Measurements from ENCODE around the gene CDC42EP4. TPM values are rescaled to one million over a fixed set of nuclear protein-coding genes. Genes with fewer than 3 reads are reported as not detected.

CDC42EP4 gene
- total RNA-seq, 1 donor from 2014 or later, result 124 TPM

DNA sequence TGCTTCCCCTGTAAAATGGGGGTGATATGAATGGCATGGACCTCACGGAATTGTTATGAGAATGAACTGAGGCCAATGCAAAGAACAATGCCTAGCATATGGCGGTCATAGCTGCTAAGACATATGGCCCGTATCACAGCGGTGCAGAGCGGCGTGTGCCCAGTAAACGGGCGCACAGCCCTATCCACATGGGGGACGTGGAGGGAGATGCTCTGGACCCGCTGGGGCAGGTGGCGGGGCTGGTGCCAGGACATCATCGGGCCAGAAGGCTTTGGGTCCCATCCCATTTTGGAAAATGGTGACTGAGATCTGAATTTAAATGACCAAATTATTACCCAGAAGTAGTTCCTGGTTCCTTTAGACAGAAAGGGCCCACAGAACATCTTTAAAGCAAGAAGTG, 31.6 kb downstream of the CDC42EP4 start:
- no peaks in the 10 kb centered on the region for H3K36me3 Mint-ChIP-seq (ENCODE audit: unreplicated experiment)
- peaks cover 3% of the 10 kb centered on the region for H3K27me3 Mint-ChIP-seq (ENCODE audit: unreplicated experiment)
- H3K4me3 Mint-ChIP-seq (ENCODE audit: unreplicated experiment), result no peak overlapping the region
- peaks cover 11% of the 10 kb centered on the region for H3K9me3 Mint-ChIP-seq (ENCODE audit: unreplicated experiment)
- TF ChIP-seq, protein P1, sequence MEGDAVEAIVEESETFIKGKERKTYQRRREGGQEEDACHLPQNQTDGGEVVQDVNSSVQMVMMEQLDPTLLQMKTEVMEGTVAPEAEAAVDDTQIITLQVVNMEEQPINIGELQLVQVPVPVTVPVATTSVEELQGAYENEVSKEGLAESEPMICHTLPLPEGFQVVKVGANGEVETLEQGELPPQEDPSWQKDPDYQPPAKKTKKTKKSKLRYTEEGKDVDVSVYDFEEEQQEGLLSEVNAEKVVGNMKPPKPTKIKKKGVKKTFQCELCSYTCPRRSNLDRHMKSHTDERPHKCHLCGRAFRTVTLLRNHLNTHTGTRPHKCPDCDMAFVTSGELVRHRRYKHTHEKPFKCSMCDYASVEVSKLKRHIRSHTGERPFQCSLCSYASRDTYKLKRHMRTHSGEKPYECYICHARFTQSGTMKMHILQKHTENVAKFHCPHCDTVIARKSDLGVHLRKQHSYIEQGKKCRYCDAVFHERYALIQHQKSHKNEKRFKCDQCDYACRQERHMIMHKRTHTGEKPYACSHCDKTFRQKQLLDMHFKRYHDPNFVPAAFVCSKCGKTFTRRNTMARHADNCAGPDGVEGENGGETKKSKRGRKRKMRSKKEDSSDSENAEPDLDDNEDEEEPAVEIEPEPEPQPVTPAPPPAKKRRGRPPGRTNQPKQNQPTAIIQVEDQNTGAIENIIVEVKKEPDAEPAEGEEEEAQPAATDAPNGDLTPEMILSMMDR (IDR thresholded peaks at IDR 0.05; ENCODE audit: partially characterized antibody, unreplicated experiment), result no peak
- no peak for DNase-seq
- H3K27ac Mint-ChIP-seq (ENCODE audit: unreplicated experiment), result no peak overlapping the region
- H3K4me1 Mint-ChIP-seq (ENCODE audit: low read depth, unreplicated experiment), result peaks cover 33% of the 10 kb centered on the region

DNA sequence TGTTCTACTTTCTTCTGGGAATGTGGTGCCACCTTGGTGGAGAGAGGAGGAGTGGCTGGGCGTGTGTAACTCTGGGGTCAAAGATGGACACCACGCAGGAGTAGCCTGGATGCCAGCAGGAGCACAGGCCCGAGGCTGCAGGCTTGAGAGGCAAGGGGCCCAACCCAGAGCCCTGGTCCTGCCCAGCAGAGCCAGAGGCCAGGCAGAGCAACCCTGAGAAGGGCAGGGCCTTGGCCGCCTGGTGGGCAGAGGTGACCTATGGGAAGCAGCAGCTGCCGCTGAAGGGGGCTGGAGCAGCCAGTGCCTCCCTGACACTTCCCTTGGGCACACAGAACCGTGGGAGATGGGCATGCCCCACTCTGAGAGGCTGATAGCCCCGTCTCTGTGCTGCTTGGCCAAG, 32.1 kb downstream of the CDC42EP4 start:
- DNase-seq, result no peak
- H3K27ac Mint-ChIP-seq (ENCODE audit: unreplicated experiment), result peak overlapping the region; percentile 15
- no peak overlapping the region for H3K4me3 Mint-ChIP-seq (ENCODE audit: unreplicated experiment)
- H3K9me3 Mint-ChIP-seq (ENCODE audit: unreplicated experiment), result peaks cover 11% of the 10 kb centered on the region
- TF ChIP-seq, protein P1 (IDR thresholded peaks at IDR 0.05; ENCODE audit: partially characterized antibody, unreplicated experiment), result no peak
- peaks cover 33% of the 10 kb centered on the region for H3K4me1 Mint-ChIP-seq (ENCODE audit: low read depth, unreplicated experiment)
- H3K36me3 Mint-ChIP-seq (ENCODE audit: unreplicated experiment), result no peaks in the 10 kb centered on the region
- H3K27me3 Mint-ChIP-seq (ENCODE audit: unreplicated experiment), result peaks cover 3% of the 10 kb centered on the region

DNA sequence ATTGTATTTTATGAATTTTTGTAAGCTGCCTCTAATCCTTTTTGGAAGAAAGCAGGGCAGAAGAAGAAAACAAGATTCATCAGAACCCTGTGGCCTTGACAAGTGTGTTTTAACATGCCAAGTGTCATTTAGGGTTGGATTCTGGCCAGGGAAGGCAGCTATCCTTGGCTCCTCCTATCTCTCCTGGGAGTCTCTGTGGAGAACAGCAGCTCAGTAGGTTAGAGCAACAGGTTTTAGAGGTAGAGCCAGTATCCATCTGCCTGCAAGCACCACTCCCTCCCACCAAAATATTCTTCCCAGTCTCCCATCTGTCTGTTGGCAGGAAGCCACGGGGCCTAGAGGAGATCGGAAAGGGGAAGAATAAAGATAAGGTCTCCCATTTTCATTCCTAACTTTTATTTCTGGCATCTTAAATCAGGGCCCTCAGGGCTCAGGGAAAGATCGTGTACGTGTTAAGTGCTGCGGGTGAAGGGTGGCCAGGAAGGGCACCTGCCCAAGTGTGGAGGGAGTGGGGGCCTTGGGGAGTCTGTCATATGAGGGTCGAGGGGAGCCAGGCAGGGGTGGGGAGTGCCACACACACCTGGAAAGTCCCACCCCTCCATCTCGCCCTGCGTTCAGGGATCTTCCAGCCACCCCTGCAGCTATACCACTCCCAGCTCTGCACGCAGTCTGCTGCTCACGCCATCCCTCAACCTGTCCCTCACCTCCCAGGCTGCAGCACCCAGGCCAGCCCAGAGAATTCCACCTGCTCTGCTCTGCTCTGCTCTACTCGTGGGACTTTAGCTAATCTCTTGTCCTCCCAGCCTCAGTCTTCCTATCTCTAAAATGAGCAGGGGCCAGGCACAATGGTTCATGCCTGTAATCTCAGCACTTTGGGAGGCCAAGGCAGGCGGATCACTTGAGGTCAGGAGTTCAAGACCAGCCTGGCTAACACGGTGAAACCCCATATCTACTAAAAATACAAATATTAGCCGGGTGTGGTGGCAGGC, 33.0 kb downstream of the CDC42EP4 start:
- Mint-ChIP-seq H3K4me3 (ENCODE audit: unreplicated experiment) (peak overlapping the region; percentile 14), H3K27ac (ENCODE audit: unreplicated experiment) (peak overlapping the region; percentile 63), H3K27me3 (ENCODE audit: unreplicated experiment) (no peaks in the 10 kb centered on the region), H3K9me3 (ENCODE audit: unreplicated experiment) (peaks cover 11% of the 10 kb centered on the region), H3K36me3 (ENCODE audit: unreplicated experiment) (peaks cover 3% of the 10 kb centered on the region), H3K4me1 (ENCODE audit: low read depth, unreplicated experiment) (peaks cover 26% of the 10 kb centered on the region)
- no peak for DNase-seq
- TF ChIP-seq, protein P1 (IDR thresholded peaks at IDR 0.05; ENCODE audit: partially characterized antibody, unreplicated experiment), result no peak

DNA sequence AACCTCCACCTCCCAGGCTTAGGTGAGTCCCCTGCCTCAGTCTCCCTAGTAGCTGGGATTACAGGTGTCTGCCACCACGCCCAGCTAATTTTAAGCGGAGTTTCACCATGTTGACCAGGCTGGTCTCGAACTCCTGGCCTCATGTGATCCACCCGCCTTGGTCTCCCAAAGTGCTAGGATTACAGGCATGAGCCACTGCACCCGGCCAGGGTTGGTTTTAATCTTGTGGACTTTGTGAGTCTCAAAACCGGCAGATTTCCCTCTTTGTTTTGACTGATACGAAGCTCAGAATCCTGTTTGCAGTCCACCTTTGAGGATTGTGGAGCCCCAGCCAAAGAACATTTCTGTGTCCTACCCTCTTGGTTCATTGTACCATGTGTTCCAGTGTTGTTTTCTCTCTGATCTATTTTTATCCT, 33.7 kb downstream of the CDC42EP4 start:
- H3K27ac Mint-ChIP-seq (ENCODE audit: unreplicated experiment), result no peak overlapping the region

More for the DNA sequence above, 33.7 kb downstream of the CDC42EP4 start:
- Mint-ChIP-seq H3K36me3 (ENCODE audit: unreplicated experiment) (peaks cover 3% of the 10 kb centered on the region), H3K9me3 (ENCODE audit: unreplicated experiment) (peaks cover 9% of the 10 kb centered on the region), H3K4me1 (ENCODE audit: low read depth, unreplicated experiment) (peaks cover 20% of the 10 kb centered on the region), H3K27me3 (ENCODE audit: unreplicated experiment) (no peaks in the 10 kb centered on the region), H3K4me3 (ENCODE audit: unreplicated experiment) (no peak overlapping the region)
- DNase-seq, result no peak
- TF ChIP-seq, protein P1 (IDR thresholded peaks at IDR 0.05; ENCODE audit: partially characterized antibody, unreplicated experiment), result no peak
